Tibial artery (tissue), 4 donors: ENCODE data around the gene ZNF580.

Source experiments
- DNase-seq, 2 donors: peaks; one replicate each; pipeline ENCODE4 v3.0.0-alpha.2; 2019
- H3K27ac ChIP-seq, 2 donors: fragments of 200-600 bp; sonication (generic) in 1 of 2; 1 replicate in 1 of 2; 2 replicates in 1 of 2; pipeline ENCODE4 v1.5.1; 2018 to 2019; ENCODE audit warnings: mild to moderate bottlenecking in 1 of 2
- H3K27me3 ChIP-seq, 2 donors: fragments of 200-600 bp; sonication (generic) in 1 of 2; one replicate each; pipeline versions ENCODE4 v1.5.1 to v1.6.0; 2016 to 2019
- H3K36me3 ChIP-seq, 3 donors: fragments of 200-600 bp; sonication (generic) in 2 of 3; one replicate each; pipeline ENCODE4 v1.5.1; 2016 to 2019; ENCODE audit warnings: mild to moderate bottlenecking in 2 of 3
- H3K4me1 ChIP-seq, 4 donors: fragments of 200-600 bp; sonication (generic) in 2 of 4; 1 replicate in 3 of 4; 2 replicates in 1 of 4; pipeline ENCODE4 v1.5.1; 2016 to 2019
- H3K4me3 ChIP-seq, 2 donors: fragments of 200-600 bp; sonication (generic) in 1 of 2; 1 replicate in 1 of 2; 2 replicates in 1 of 2; pipeline ENCODE4 v1.5.1; 2018 to 2019; ENCODE audit warnings: mild to moderate bottlenecking in 2 of 2
- H3K9me3 ChIP-seq, 3 donors: fragments of 200-600 bp; sonication (generic) in 1 of 3; one replicate each; pipeline ENCODE4 v1.5.1; 2016 to 2019
- CTCF ChIP-seq, 2 experiments: fragments of 200-600 bp in 1 of 2; fragments of 450-650 bp in 1 of 2; IDR thresholded peaks; one replicate each; pipeline ENCODE4 v1.5.1; 2017 to 2019; ENCODE audit warnings: antibody characterized with exemption in 2 of 2, mild to moderate bottlenecking in 1 of 2, moderate library complexity in 1 of 2
- intact Hi-C: fragments of 100-400 bp; cut with DNase I; formaldehyde crosslinking; loops from one replicate; pipeline ENCODE4 v1.15.0; 2023; ENCODE audit warnings: low total_unique reads

The ZNF580 gene

GRCh38 chr19:55658846-55659459 lies 18.2 kb downstream of the ZNF580 start:
- peaks cover 34 to 56% (median 49%) of the 10 kb centered on the region in 3 donors for H3K36me3 ChIP-seq
- no peak overlapping the region for H3K4me3 ChIP-seq
- intact Hi-C loops = no loop called here
- no peaks in the 10 kb centered on the region for H3K9me3 ChIP-seq
- DNase-seq = no peak
- H3K27ac ChIP-seq = no peak overlapping the region
- no peak for TF ChIP-seq CTCF (IDR thresholded peaks at IDR 0.05)
- no peaks in the 10 kb centered on the region for H3K27me3 ChIP-seq
- H3K4me1 ChIP-seq = peaks cover 0 to 48% (median 47%) of the 10 kb centered on the region in 4 donors

GRCh38 chr19:55659822-55660221 lies 19.0 kb downstream of the ZNF580 start:
- intact Hi-C loops = no loop called here
- no peak for TF ChIP-seq CTCF (IDR thresholded peaks at IDR 0.05)
- Histone ChIP-seq H3K9me3 (no peaks in the 10 kb centered on the region), H3K4me3 (no peak overlapping the region), H3K4me1 (peaks cover 0 to 48% (median 47%) of the 10 kb centered on the region in 4 donors), H3K27ac (no peak overlapping the region), H3K27me3 (no peaks in the 10 kb centered on the region), H3K36me3 (peaks cover 42 to 65% (median 58%) of the 10 kb centered on the region in 3 donors)
- no peak for DNase-seq

DNA sequence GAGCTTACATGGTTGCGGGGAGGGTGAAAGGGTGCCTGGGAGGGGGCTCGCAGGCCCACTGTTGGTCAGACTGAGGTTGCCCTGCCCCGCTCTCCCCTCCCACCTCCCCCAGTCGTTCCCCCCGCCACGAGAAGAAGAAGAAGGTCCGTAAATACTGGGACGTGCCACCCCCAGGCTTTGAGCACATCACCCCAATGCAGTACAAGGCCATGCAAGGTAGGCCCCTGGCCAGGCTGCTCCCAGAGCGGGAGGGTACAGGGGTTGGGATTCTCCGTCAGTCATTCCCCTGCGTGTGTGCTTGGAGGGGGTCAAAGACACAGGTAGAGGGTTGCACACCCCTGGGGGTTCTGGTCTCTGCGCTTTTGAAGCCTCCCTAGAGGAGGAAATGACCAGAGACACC lies 19.6 kb downstream of the ZNF580 start:
- Histone ChIP-seq H3K9me3 (no peaks in the 10 kb centered on the region), H3K36me3 (peaks cover 44 to 71% (median 62%) of the 10 kb centered on the region in 3 donors), H3K4me3 (no peak overlapping the region), H3K27me3 (no peaks in the 10 kb centered on the region), H3K27ac (no peak overlapping the region), H3K4me1 (peaks cover 0 to 48% (median 47%) of the 10 kb centered on the region in 4 donors)
- DNase-seq = no peak
- intact Hi-C loops = no loop called here
- TF ChIP-seq CTCF (IDR thresholded peaks at IDR 0.05) = no peak

GRCh38 chr19:55660991-55661390 lies 20.2 kb downstream of the ZNF580 start:
- DNase-seq = no peak
- H3K4me3 ChIP-seq = no peak overlapping the region
- peaks cover 50 to 77% (median 68%) of the 10 kb centered on the region in 3 donors for H3K36me3 ChIP-seq

GRCh38 chr19:55661826-55662225 lies 21.0 kb downstream of the ZNF580 start:
- Histone ChIP-seq H3K4me3 (no peak overlapping the region), H3K27ac (no peak overlapping the region), H3K36me3 (peaks cover 58 to 85% (median 76%) of the 10 kb centered on the region in 3 donors), H3K9me3 (no peaks in the 10 kb centered on the region), H3K4me1 (peaks cover 0 to 35% (median 34%) of the 10 kb centered on the region in 4 donors), H3K27me3 (no peaks in the 10 kb centered on the region)
- TF ChIP-seq CTCF (IDR thresholded peaks at IDR 0.05) = no peak
- no peak for DNase-seq
- intact Hi-C loops = no loop called here

More at GRCh38 chr19:55660991-55661390, 20.2 kb downstream of the ZNF580 start:
- peaks cover 0 to 43% (median 42%) of the 10 kb centered on the region in 4 donors for H3K4me1 ChIP-seq
- H3K27me3 ChIP-seq = no peaks in the 10 kb centered on the region
- H3K9me3 ChIP-seq = no peaks in the 10 kb centered on the region
- no peak overlapping the region for H3K27ac ChIP-seq
- intact Hi-C loops = no loop called here
- TF ChIP-seq CTCF (IDR thresholded peaks at IDR 0.05) = no peak
